ENCODE results near the gene HHIP. TPM values are rescaled to one million over a fixed set of nuclear protein-coding genes. Genes with fewer than 3 reads are reported as not detected.

Gene HHIP
- polyA plus RNA-seq, 1 donor: 18.6 TPM

GRCh38 chr4:144644368-144645101 is 1.4 kb upstream of the HHIP start:
- Histone ChIP-seq H3K27me3 (ENCODE audit: control insufficient read depth, insufficient read depth, low read length) (peaks cover 49% of the 10 kb centered on the region), H3K36me3 (ENCODE audit: control insufficient read depth, insufficient read depth, low read length) (no peaks in the 10 kb centered on the region), H3K27ac (ENCODE audit: low read length) (no peak overlapping the region), H3K9me3 (ENCODE audit: control insufficient read depth, low read depth, low read length) (no peaks in the 10 kb centered on the region), H3K4me3 (ENCODE audit: low read length) (peak overlapping the region; percentile 39), H3K4me1 (ENCODE audit: control insufficient read depth, insufficient read depth, low read length) (no peaks in the 10 kb centered on the region)
- no CpG with 5 or more reads among the region's 12 CpGs for WGBS (ENCODE audit: insufficient coverage, low lambda C conversion rate)
- peak in 1 of 2 donors; percentile 4 for DNase-seq

GRCh38 chr4:144645102-144645630 is 790 bp upstream of the HHIP start:
- no CpG with 5 or more reads among the region's 29 CpGs for WGBS (ENCODE audit: insufficient coverage, low lambda C conversion rate)
- peak in 1 of 2 donors; percentile 14 for DNase-seq
- peak overlapping the region; percentile 39 for H3K4me3 ChIP-seq (ENCODE audit: low read length)
- H3K4me1 ChIP-seq (ENCODE audit: control insufficient read depth, insufficient read depth, low read length): no peaks in the 10 kb centered on the region
- H3K36me3 ChIP-seq (ENCODE audit: control insufficient read depth, insufficient read depth, low read length): no peaks in the 10 kb centered on the region
- peak overlapping the region; percentile 16 for H3K27ac ChIP-seq (ENCODE audit: low read length)
- no peaks in the 10 kb centered on the region for H3K9me3 ChIP-seq (ENCODE audit: control insufficient read depth, low read depth, low read length)
- H3K27me3 ChIP-seq (ENCODE audit: control insufficient read depth, insufficient read depth, low read length): peaks cover 49% of the 10 kb centered on the region

GRCh38 chr4:144646523-144647094 is 653 bp downstream of the HHIP start:
- Histone ChIP-seq H3K36me3 (ENCODE audit: control insufficient read depth, insufficient read depth, low read length) (no peaks in the 10 kb centered on the region), H3K27ac (ENCODE audit: low read length) (peak overlapping the region; percentile 61), H3K27me3 (ENCODE audit: control insufficient read depth, insufficient read depth, low read length) (peaks cover 53% of the 10 kb centered on the region), H3K4me3 (ENCODE audit: low read length) (peak overlapping the region; percentile 54), H3K4me1 (ENCODE audit: control insufficient read depth, insufficient read depth, low read length) (no peaks in the 10 kb centered on the region), H3K9me3 (ENCODE audit: control insufficient read depth, low read depth, low read length) (no peaks in the 10 kb centered on the region)
- WGBS (ENCODE audit: insufficient coverage, low lambda C conversion rate): no CpG with 5 or more reads among the region's 22 CpGs
- DNase-seq: peak in 1 of 2 donors; percentile 18

GRCh38 chr4:144647095-144647561 is 1.2 kb downstream of the HHIP start:
- WGBS (ENCODE audit: insufficient coverage, low lambda C conversion rate): no CpG with 5 or more reads among the region's 20 CpGs
- H3K27ac ChIP-seq (ENCODE audit: low read length): peak overlapping the region; percentile 61
- peak in 1 of 2 donors; percentile 9 for DNase-seq

GRCh38 chr4:144647590-144647989 is 1.6 kb downstream of the HHIP start:
- no peak for DNase-seq
- WGBS (ENCODE audit: insufficient coverage, low lambda C conversion rate): no CpG with 5 or more reads among the region's 4 CpGs
- Histone ChIP-seq H3K27me3 (ENCODE audit: control insufficient read depth, insufficient read depth, low read length) (peaks cover 53% of the 10 kb centered on the region), H3K4me1 (ENCODE audit: control insufficient read depth, insufficient read depth, low read length) (no peaks in the 10 kb centered on the region), H3K36me3 (ENCODE audit: control insufficient read depth, insufficient read depth, low read length) (no peaks in the 10 kb centered on the region), H3K27ac (ENCODE audit: low read length) (peak overlapping the region; percentile 11), H3K9me3 (ENCODE audit: control insufficient read depth, low read depth, low read length) (no peaks in the 10 kb centered on the region), H3K4me3 (ENCODE audit: low read length) (peak overlapping the region; percentile 54)

More at GRCh38 chr4:144647095-144647561, 1.2 kb downstream of the HHIP start:
- peaks cover 53% of the 10 kb centered on the region for H3K27me3 ChIP-seq (ENCODE audit: control insufficient read depth, insufficient read depth, low read length)
- no peaks in the 10 kb centered on the region for H3K36me3 ChIP-seq (ENCODE audit: control insufficient read depth, insufficient read depth, low read length)
- peak overlapping the region; percentile 54 for H3K4me3 ChIP-seq (ENCODE audit: low read length)
- no peaks in the 10 kb centered on the region for H3K9me3 ChIP-seq (ENCODE audit: control insufficient read depth, low read depth, low read length)
- H3K4me1 ChIP-seq (ENCODE audit: control insufficient read depth, insufficient read depth, low read length): no peaks in the 10 kb centered on the region

GRCh38 chr4:144648042-144648441 is 2.1 kb downstream of the HHIP start:
- Histone ChIP-seq H3K4me3 (ENCODE audit: low read length) (peak overlapping the region; percentile 54), H3K27me3 (ENCODE audit: control insufficient read depth, insufficient read depth, low read length) (peaks cover 52% of the 10 kb centered on the region), H3K4me1 (ENCODE audit: control insufficient read depth, insufficient read depth, low read length) (no peaks in the 10 kb centered on the region), H3K9me3 (ENCODE audit: control insufficient read depth, low read depth, low read length) (no peaks in the 10 kb centered on the region), H3K36me3 (ENCODE audit: control insufficient read depth, insufficient read depth, low read length) (no peaks in the 10 kb centered on the region), H3K27ac (ENCODE audit: low read length) (peak overlapping the region; percentile 36)
- WGBS (ENCODE audit: insufficient coverage, low lambda C conversion rate): no CpG with 5 or more reads among the region's 2 CpGs
- DNase-seq: no peak

GRCh38 chr4:144649646-144650045 is 3.7 kb downstream of the HHIP start:
- Histone ChIP-seq H3K27ac (ENCODE audit: low read length) (no peak overlapping the region), H3K4me1 (ENCODE audit: control insufficient read depth, insufficient read depth, low read length) (no peaks in the 10 kb centered on the region), H3K27me3 (ENCODE audit: control insufficient read depth, insufficient read depth, low read length) (peaks cover 43% of the 10 kb centered on the region), H3K4me3 (ENCODE audit: low read length) (no peak overlapping the region), H3K9me3 (ENCODE audit: control insufficient read depth, low read depth, low read length) (no peaks in the 10 kb centered on the region), H3K36me3 (ENCODE audit: control insufficient read depth, insufficient read depth, low read length) (no peaks in the 10 kb centered on the region)
- WGBS (ENCODE audit: insufficient coverage, low lambda C conversion rate): no CpG with 5 or more reads among the region's 1 CpG
- no peak for DNase-seq

GRCh38 chr4:144650311-144651005 is 4.5 kb downstream of the HHIP start:
- H3K36me3 ChIP-seq (ENCODE audit: control insufficient read depth, insufficient read depth, low read length): no peaks in the 10 kb centered on the region
- no peaks in the 10 kb centered on the region for H3K4me1 ChIP-seq (ENCODE audit: control insufficient read depth, insufficient read depth, low read length)
- WGBS (ENCODE audit: insufficient coverage, low lambda C conversion rate): 49% methylated on average over 2 of the region's 5 CpGs
- no peak overlapping the region for H3K27ac ChIP-seq (ENCODE audit: low read length)
- no peak overlapping the region for H3K4me3 ChIP-seq (ENCODE audit: low read length)
- no peak for DNase-seq
- peaks cover 35% of the 10 kb centered on the region for H3K27me3 ChIP-seq (ENCODE audit: control insufficient read depth, insufficient read depth, low read length)
- H3K9me3 ChIP-seq (ENCODE audit: control insufficient read depth, low read depth, low read length): no peaks in the 10 kb centered on the region

- Histone ChIP-seq H3K36me3 (ENCODE audit: control insufficient read depth, insufficient read depth, low read length) (no peaks in the 10 kb centered on the region), H3K4me1 (ENCODE audit: control insufficient read depth, insufficient read depth, low read length) (no peaks in the 10 kb centered on the region), H3K4me3 (ENCODE audit: low read length) (no peak overlapping the region), H3K27me3 (ENCODE audit: control insufficient read depth, insufficient read depth, low read length) (peaks cover 4% of the 10 kb centered on the region), H3K27ac (ENCODE audit: low read length) (no peak overlapping the region), H3K9me3 (ENCODE audit: control insufficient read depth, low read depth, low read length) (no peaks in the 10 kb centered on the region)
- 33% methylated on average over 1 of the region's 4 CpGs for WGBS (ENCODE audit: insufficient coverage, low lambda C conversion rate)
- DNase-seq: no peak
Observed at GRCh38 chr4:144653781-144654545, 8.0 kb downstream of the HHIP start.

GRCh38 chr4:144655491-144655890 is 9.5 kb downstream of the HHIP start:
- no peaks in the 10 kb centered on the region for H3K36me3 ChIP-seq (ENCODE audit: control insufficient read depth, insufficient read depth, low read length)
- 100% methylated on average over 1 of the region's 2 CpGs for WGBS (ENCODE audit: insufficient coverage, low lambda C conversion rate)
- no peaks in the 10 kb centered on the region for H3K4me1 ChIP-seq (ENCODE audit: control insufficient read depth, insufficient read depth, low read length)
- DNase-seq: no peak
- H3K27me3 ChIP-seq (ENCODE audit: control insufficient read depth, insufficient read depth, low read length): peaks cover 3% of the 10 kb centered on the region
- no peak overlapping the region for H3K4me3 ChIP-seq (ENCODE audit: low read length)
- no peak overlapping the region for H3K27ac ChIP-seq (ENCODE audit: low read length)
- H3K9me3 ChIP-seq (ENCODE audit: control insufficient read depth, low read depth, low read length): no peaks in the 10 kb centered on the region

All from large intestine (tissue), 3 donors.